Endodermal cell (in vitro differentiated cells): ENCODE results near the gene GLS2. TPM values are rescaled to one million over a fixed set of nuclear protein-coding genes. Genes with fewer than 3 reads are reported as not detected.

Source experiments
- DNase-seq: peaks from one replicate; pipeline ENCODE4 v3.0.0-alpha.2; 2017
- H3K27ac ChIP-seq: 2 replicates; pipeline ENCODE4 v1.5.1; 2013; ENCODE audit warnings: mild to moderate bottlenecking, low read depth, low read length, moderate library complexity
- H3K27me3 ChIP-seq: 2 replicates; pipeline ENCODE4 v1.6.1; 2013; ENCODE audit warnings: mild to moderate bottlenecking, low read length, moderate library complexity; ENCODE audit not compliant: insufficient read depth, control insufficient read depth, poor library complexity, severe bottlenecking
- H3K36me3 ChIP-seq: 2 replicates; pipeline ENCODE4 v1.7.0; 2013; ENCODE audit warnings: mild to moderate bottlenecking, low read length, moderate library complexity; ENCODE audit not compliant: control insufficient read depth, insufficient read depth
- H3K4me1 ChIP-seq: one replicate; pipeline ENCODE4 v1.7.0; 2013; ENCODE audit warnings: low read length; ENCODE audit not compliant: control insufficient read depth, insufficient read depth
- H3K4me3 ChIP-seq: 2 replicates; pipeline ENCODE4 v1.5.1; 2013; ENCODE audit warnings: mild to moderate bottlenecking, low read length, moderate library complexity
- H3K9ac ChIP-seq: 2 replicates; pipeline ENCODE4 v1.6.1; 2013; ENCODE audit warnings: mild to moderate bottlenecking, low read length, moderate library complexity; ENCODE audit not compliant: poor library complexity, severe bottlenecking; ENCODE audit errors: extremely low read depth
- H3K9me3 ChIP-seq: 2 replicates; pipeline ENCODE4 v1.6.1; 2013; ENCODE audit warnings: mild to moderate bottlenecking, low read length, moderate library complexity; ENCODE audit not compliant: control insufficient read depth
- H3K27ac Mint-ChIP-seq: 2 replicates; pipeline ENCODE4 v1.8.0; 2020; ENCODE audit warnings: mixed read lengths
- H3K27me3 Mint-ChIP-seq: 2 replicates; pipeline ENCODE4 v1.8.0; 2021; ENCODE audit warnings: mild to moderate bottlenecking, mixed read lengths; ENCODE audit not compliant: insufficient read depth
- H3K36me3 Mint-ChIP-seq: 2 replicates; pipeline ENCODE4 v1.8.0; 2020; ENCODE audit warnings: low read depth, mixed read lengths
- H3K4me1 Mint-ChIP-seq: 2 replicates; pipeline ENCODE4 v1.8.0; 2020; ENCODE audit warnings: mixed read lengths
- H3K4me3 Mint-ChIP-seq: 2 replicates; pipeline ENCODE4 v1.8.0; 2020; ENCODE audit warnings: mild to moderate bottlenecking, moderate library complexity, mixed read lengths
- H3K9me3 Mint-ChIP-seq: 2 replicates; pipeline ENCODE4 v1.8.0; 2020; ENCODE audit warnings: mild to moderate bottlenecking, mixed read lengths
- WGBS, 2 experiments: methylation state at CpG; one replicate each; pipeline versions ENCODE4 v1.1.5 to v1.1.7; 2013; ENCODE audit warnings: missing lambda C conversion rate in 2 of 2, mixed read lengths in 1 of 2; ENCODE audit not compliant: insufficient coverage in 1 of 2, insufficient read length in 1 of 2; 5-methylcytosine and 5-hydroxymethylcytosine counted together
- total RNA-seq, 2 donors: library from RNA; stranded (reverse); fragmentation: NEBNext Ultra II Directional in 1 of 2; extraction: Animal tissue kit (Norgen Biotek cat#: 25700) in 1 of 2; gene quantifications; 2 replicates in 1 of 2; 3 replicates in 1 of 2; pipeline ENCODE4 v1.2.1, GENCODE V29; 2021
- TF ChIP-seq, protein P1 (sequence below): fragments of 200-600 bp; sonication (generic); conservative IDR thresholded peaks from 2 replicates; pipeline ENCODE4 v1.5.0; 2021; ENCODE audit warnings: antibody characterized with exemption, mild to moderate bottlenecking

Gene GLS2
- total RNA-seq, 2 donors from 2014 or later: 1.5 to 2.7 TPM

DNA sequence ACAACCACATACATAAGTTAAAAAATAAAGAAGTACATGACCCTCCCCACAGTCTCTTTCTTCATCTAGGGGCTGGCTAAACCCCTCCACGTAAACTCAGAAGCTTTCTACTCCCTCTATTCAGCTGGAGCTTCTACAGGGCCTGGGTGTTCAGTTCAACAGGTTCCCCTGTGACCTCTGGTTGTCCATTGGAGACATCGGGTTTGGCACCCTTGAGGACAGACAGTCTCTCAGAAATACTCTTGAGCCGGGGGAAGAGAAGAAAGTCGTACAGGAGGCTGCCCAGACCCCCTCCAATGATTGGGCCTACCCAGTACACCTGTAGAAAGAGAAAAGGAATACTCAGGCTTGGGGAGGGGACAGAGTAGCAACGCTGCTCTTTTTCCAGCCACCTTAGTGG is 36.8 kb downstream of the GLS2 start:
- TF ChIP-seq, protein P1, sequence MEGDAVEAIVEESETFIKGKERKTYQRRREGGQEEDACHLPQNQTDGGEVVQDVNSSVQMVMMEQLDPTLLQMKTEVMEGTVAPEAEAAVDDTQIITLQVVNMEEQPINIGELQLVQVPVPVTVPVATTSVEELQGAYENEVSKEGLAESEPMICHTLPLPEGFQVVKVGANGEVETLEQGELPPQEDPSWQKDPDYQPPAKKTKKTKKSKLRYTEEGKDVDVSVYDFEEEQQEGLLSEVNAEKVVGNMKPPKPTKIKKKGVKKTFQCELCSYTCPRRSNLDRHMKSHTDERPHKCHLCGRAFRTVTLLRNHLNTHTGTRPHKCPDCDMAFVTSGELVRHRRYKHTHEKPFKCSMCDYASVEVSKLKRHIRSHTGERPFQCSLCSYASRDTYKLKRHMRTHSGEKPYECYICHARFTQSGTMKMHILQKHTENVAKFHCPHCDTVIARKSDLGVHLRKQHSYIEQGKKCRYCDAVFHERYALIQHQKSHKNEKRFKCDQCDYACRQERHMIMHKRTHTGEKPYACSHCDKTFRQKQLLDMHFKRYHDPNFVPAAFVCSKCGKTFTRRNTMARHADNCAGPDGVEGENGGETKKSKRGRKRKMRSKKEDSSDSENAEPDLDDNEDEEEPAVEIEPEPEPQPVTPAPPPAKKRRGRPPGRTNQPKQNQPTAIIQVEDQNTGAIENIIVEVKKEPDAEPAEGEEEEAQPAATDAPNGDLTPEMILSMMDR: no peak
- no peak overlapping the region for H3K4me3 Mint-ChIP-seq
- WGBS, 2 experiments: 82 to 100% methylated on average over 3 to 5 of the region's 5 CpGs
- Histone ChIP-seq H3K4me1 (no peaks in the 10 kb centered on the region), H3K36me3 (no peaks in the 10 kb centered on the region), H3K4me3 (no peak overlapping the region), H3K9me3 (no peaks in the 10 kb centered on the region), H3K27me3 (no peaks in the 10 kb centered on the region), H3K9ac (no peak overlapping the region), H3K27ac (no peak overlapping the region)
- peaks cover 11% of the 10 kb centered on the region for H3K27me3 Mint-ChIP-seq
- H3K9me3 Mint-ChIP-seq: no peaks in the 10 kb centered on the region
- DNase-seq: no peak
- peaks cover 10% of the 10 kb centered on the region for H3K36me3 Mint-ChIP-seq
- no peak overlapping the region for H3K27ac Mint-ChIP-seq
- peaks cover 8% of the 10 kb centered on the region for H3K4me1 Mint-ChIP-seq

- Mint-ChIP-seq H3K4me1 (peaks cover 8% of the 10 kb centered on the region), H3K4me3 (no peak overlapping the region), H3K9me3 (peaks cover 2% of the 10 kb centered on the region), H3K36me3 (peaks cover 14% of the 10 kb centered on the region), H3K27ac (no peak overlapping the region), H3K27me3 (peaks cover 11% of the 10 kb centered on the region)
- Histone ChIP-seq H3K9me3 (no peaks in the 10 kb centered on the region), H3K9ac (no peak overlapping the region), H3K27ac (no peak overlapping the region), H3K4me1 (no peaks in the 10 kb centered on the region), H3K4me3 (no peak overlapping the region), H3K27me3 (no peaks in the 10 kb centered on the region), H3K36me3 (no peaks in the 10 kb centered on the region)
- TF ChIP-seq, protein P1: no peak
- DNase-seq: no peak
- WGBS, 2 experiments: 89 to 93% methylated on average over 3 of the region's 3 CpGs
Observed at GRCh38 chr12:56450241-56450640, 37.7 kb downstream of the GLS2 start.

DNA sequence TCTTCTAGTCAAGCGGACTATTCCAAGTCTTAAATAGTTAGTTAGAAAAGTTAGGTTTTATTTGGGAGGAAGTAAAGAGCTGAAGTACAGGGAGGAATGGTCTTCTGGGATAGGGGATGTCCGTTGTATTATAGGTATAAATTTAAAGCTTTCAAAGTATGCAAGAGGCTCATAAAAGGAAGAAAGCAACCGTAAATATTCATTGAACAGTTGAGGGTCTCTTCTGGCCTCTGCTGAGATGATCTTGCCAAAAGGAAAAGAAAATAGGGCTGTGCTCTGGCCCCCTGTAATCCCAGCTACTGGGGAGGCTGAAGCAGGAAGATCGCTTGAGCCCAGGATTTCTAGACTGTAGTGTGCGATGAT is 38.4 kb downstream of the GLS2 start:
- Histone ChIP-seq H3K9ac (peak overlapping the region; percentile 82), H3K9me3 (no peaks in the 10 kb centered on the region), H3K27ac (peak overlapping the region; percentile 96), H3K4me1 (no peaks in the 10 kb centered on the region), H3K36me3 (no peaks in the 10 kb centered on the region), H3K4me3 (peak overlapping the region; percentile 97), H3K27me3 (no peaks in the 10 kb centered on the region)
- TF ChIP-seq, protein P1: no peak
- Mint-ChIP-seq H3K9me3 (peaks cover 5% of the 10 kb centered on the region), H3K4me1 (peaks cover 8% of the 10 kb centered on the region), H3K27me3 (peaks cover 8% of the 10 kb centered on the region), H3K36me3 (peaks cover 18% of the 10 kb centered on the region), H3K4me3 (peak overlapping the region; percentile 80), H3K27ac (peak overlapping the region; percentile 96)
- DNase-seq: no peak
- 52 to 59% methylated on average over 4 to 5 of the region's 5 CpGs for WGBS, 2 experiments
